MCF 10A (cell line): ENCODE measurements around the gene ADGRL3. TPM values are rescaled to one million over a fixed set of nuclear protein-coding genes. Genes with fewer than 3 reads are reported as not detected.

ENCODE experiments used
- BruUV-seq: library from RNA; stranded (reverse); fragments of 400-500 nt; replicated peaks from 2 replicates; lab custom pipeline; 2021; lab: Mats Ljungman, UMichigan
- CTCF ChIA-PET: fragments of 300-600 bp; sonication (Branson Sonifier 250); formaldehyde crosslinking; extraction: SDS; loops from one replicate; lab custom pipeline; 2021; ENCODE audit warnings: antibody characterized with exemption, inconsistent platforms; lab: Yijun Ruan, JAX
- POLR2A ChIA-PET: fragments of 300-600, 350-650 bp; sonication (Branson Sonifier 250); formaldehyde crosslinking; extraction: SDS; loops from one replicate; lab custom pipeline; 2020; ENCODE audit warnings: antibody characterized with exemption, inconsistent platforms; lab: Yijun Ruan, JAX
- DNase-seq: peaks from one replicate; pipeline ENCODE4 v3.0.0-alpha.2; 2018; ENCODE audit not compliant: unreplicated experiment
- H3K27ac Mint-ChIP-seq: one replicate; pipeline ENCODE4 v1.8.0; 2022; ENCODE audit warnings: mild to moderate bottlenecking, low read depth, mixed read lengths; ENCODE audit not compliant: unreplicated experiment
- H3K27me3 Mint-ChIP-seq: one replicate; pipeline ENCODE4 v1.8.0; 2022; ENCODE audit warnings: mixed read lengths; ENCODE audit not compliant: insufficient read depth, unreplicated experiment
- H3K36me3 Mint-ChIP-seq: one replicate; pipeline ENCODE4 v1.8.0; 2022; ENCODE audit warnings: mild to moderate bottlenecking, moderate library complexity, mixed read lengths; ENCODE audit not compliant: insufficient read depth, unreplicated experiment
- H3K4me1 Mint-ChIP-seq: one replicate; pipeline ENCODE4 v1.8.0; 2022; ENCODE audit warnings: mixed read lengths; ENCODE audit not compliant: insufficient read depth, unreplicated experiment
- H3K4me3 Mint-ChIP-seq: one replicate; pipeline ENCODE4 v1.8.0; 2022; ENCODE audit warnings: mild to moderate bottlenecking, moderate library complexity, mixed read lengths; ENCODE audit not compliant: unreplicated experiment
- H3K9me3 Mint-ChIP-seq: one replicate; pipeline ENCODE4 v1.8.0; 2022; ENCODE audit warnings: mixed read lengths; ENCODE audit not compliant: unreplicated experiment
- CTCF ChIP-seq: fragments of 200-600 bp; IDR thresholded peaks from one replicate; pipeline ENCODE4 v1.8.0; 2022; ENCODE audit warnings: antibody characterized with exemption, mild to moderate bottlenecking; ENCODE audit not compliant: unreplicated experiment
- intact Hi-C: fragments of 100-400 bp; cut with micrococcal nuclease; formaldehyde crosslinking; loops from 2 replicates; pipeline ENCODE4 v1.14.1; 2022
- total RNA-seq: library from RNA; stranded (reverse); gene quantifications from 2 replicates; pipeline ENCODE4 v1.2.3, GENCODE V29; 2022

Gene ADGRL3
- total RNA-seq, 1 experiment from 2014 or later = 3.6 TPM

GRCh38 chr4:61877266-61877665, 677.1 kb downstream of the ADGRL3 start:
- no peak overlapping the region for H3K27ac Mint-ChIP-seq
- no peaks in the 10 kb centered on the region for H3K27me3 Mint-ChIP-seq
- intact Hi-C loops = no loop called here
- BruUV-seq = no TSS peak
- H3K9me3 Mint-ChIP-seq = peaks cover 8% of the 10 kb centered on the region
- no peaks in the 10 kb centered on the region for H3K36me3 Mint-ChIP-seq
- no peak for DNase-seq
- H3K4me1 Mint-ChIP-seq = no peaks in the 10 kb centered on the region
- no peak overlapping the region for H3K4me3 Mint-ChIP-seq
- CTCF ChIA-PET = no interaction called here
- POLR2A ChIA-PET = no interaction called here
- no peak for TF ChIP-seq CTCF

GRCh38 chr4:61877893-61878292, 677.8 kb downstream of the ADGRL3 start:
- Mint-ChIP-seq H3K4me3 (no peak overlapping the region), H3K27me3 (no peaks in the 10 kb centered on the region), H3K4me1 (no peaks in the 10 kb centered on the region), H3K9me3 (peaks cover 8% of the 10 kb centered on the region), H3K36me3 (no peaks in the 10 kb centered on the region), H3K27ac (no peak overlapping the region)
- ChIA-PET CTCF (interaction anchor here (0.6 kb wide), 3 partner anchors 102 to 373 kb away, joined by 3 read pairs; no protein-coding TSS in a partner anchor), POLR2A (no interaction called here)
- no peak for TF ChIP-seq CTCF
- no TSS peak for BruUV-seq
- intact Hi-C loops = no loop called here
- DNase-seq = peak; percentile 6

GRCh38 chr4:61882381-61882780, 682.3 kb downstream of the ADGRL3 start:
- ChIA-PET CTCF (no interaction called here), POLR2A (no interaction called here)
- Mint-ChIP-seq H3K4me3 (no peak overlapping the region), H3K27me3 (no peaks in the 10 kb centered on the region), H3K9me3 (peaks cover 8% of the 10 kb centered on the region), H3K27ac (no peak overlapping the region), H3K4me1 (no peaks in the 10 kb centered on the region), H3K36me3 (no peaks in the 10 kb centered on the region)
- no peak for DNase-seq
- intact Hi-C loops = no loop called here
- TF ChIP-seq CTCF = no peak
- BruUV-seq = no TSS peak

- no peaks in the 10 kb centered on the region for H3K9me3 Mint-ChIP-seq
- BruUV-seq = no TSS peak
- no peaks in the 10 kb centered on the region for H3K4me1 Mint-ChIP-seq
- no peak for DNase-seq
- H3K27me3 Mint-ChIP-seq = no peaks in the 10 kb centered on the region
- ChIA-PET CTCF (interaction anchor here (0.7 kb wide), 1 partner anchor 430 kb away, joined by 3 read pairs; no protein-coding TSS in a partner anchor), POLR2A (no interaction called here)
- no peak overlapping the region for H3K4me3 Mint-ChIP-seq
- H3K36me3 Mint-ChIP-seq = no peaks in the 10 kb centered on the region
- H3K27ac Mint-ChIP-seq = no peak overlapping the region
- intact Hi-C loops = no loop called here
- TF ChIP-seq CTCF = no peak
These were observed 686.0 kb downstream of the ADGRL3 start for GRCh38 chr4:61886131-61886530.
